NCI-H2107 treated with DMSO at 0.1 percent for 48 hours (cell line): ENCODE results near the gene RAB34.
A peak's percentile ranks its signal among the peaks of the same experiment; 100 is the strongest.

Source experiments
- DNase-seq: peaks from one replicate; lab custom pipeline; 2025; ENCODE audit not compliant: unreplicated experiment; lab: John Stamatoyannopoulos, UW

RAB34 gene, protein sequence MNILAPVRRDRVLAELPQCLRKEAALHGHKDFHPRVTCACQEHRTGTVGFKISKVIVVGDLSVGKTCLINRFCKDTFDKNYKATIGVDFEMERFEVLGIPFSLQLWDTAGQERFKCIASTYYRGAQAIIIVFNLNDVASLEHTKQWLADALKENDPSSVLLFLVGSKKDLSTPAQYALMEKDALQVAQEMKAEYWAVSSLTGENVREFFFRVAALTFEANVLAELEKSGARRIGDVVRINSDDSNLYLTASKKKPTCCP

GRCh38 chr17:28717578-28718332, at the start of gene RAB34:
Gene RAB34 (minus strand): TSS chr17:28717868. CDS start chr17:28717266, 602 bp downstream.
- no peak for DNase-seq

DNA sequence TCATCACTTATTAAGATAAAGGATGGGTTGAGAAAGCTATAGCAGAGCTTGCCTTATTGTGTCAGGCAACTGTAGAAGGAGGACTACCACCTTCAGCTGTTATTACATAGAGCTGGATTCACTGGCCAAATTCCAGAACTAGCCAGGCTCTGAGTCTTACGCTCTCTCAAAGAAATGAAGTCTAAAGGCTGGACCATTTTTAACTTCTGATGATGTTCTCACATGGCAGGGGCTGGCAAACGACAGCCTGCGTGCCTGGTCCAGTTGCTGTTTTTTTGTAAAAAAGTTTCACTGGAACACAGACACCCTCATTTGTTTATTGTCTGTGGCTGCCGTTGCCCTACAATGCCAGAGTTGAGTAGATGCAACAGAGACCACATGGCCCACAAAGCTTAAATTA, 47.4 kb upstream of the RAB34 start:
- DNase-seq: no peak

DNA sequence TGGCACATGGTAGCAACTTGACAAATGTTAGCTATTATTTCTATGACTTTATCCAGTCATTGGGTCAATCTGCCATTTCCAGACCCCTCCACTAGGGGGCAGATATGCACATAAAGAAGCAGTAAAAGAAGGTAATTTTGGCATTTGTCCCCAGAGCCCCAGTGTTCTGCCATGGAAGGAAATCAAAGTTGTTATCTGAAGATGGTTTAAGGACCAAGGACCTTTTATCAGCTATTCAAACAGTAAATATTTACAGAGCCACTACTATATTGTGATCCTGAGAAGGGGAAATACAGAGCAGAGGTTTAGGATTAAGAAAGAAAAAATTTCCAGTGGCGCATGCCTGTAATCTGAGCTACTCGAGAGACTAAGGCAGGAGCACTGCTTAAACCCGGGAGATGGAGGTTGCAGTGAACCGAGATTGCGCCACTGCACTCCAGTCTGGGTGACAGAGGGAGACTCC, 46.2 kb upstream of the RAB34 start:
- peak; percentile 63 for DNase-seq

DNA sequence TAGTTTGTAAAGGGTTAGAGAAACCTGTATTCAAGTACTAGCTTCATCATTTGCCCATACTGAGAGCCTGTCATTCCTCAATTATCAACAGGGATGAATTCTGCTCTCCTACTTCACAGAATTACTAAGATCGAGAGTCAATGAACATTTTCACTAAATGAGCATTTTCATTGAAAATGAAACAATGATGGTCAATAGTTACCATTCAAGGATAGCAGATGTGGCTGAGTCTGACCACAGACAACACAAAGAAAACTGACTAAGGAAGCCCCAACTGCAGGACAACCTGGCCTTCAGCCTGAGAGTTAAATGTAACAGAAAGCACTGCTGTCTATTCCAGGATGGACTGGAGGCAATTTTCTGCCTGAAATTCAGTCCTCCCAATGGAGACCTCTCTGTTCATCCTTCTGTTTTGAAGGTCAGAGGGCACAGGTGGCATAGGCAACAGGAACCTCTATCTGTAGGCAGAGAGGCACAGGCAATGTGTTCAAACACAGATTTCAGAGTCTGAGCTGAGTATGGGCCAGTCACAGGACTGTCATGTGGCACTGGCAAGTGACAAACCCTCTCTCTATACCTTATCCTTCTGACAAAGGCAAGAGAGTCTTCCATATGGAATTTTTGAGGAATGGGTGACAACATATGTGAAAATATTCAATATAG, 45.6 kb upstream of the RAB34 start:
- no peak for DNase-seq

- DNase-seq: no peak
Observed at GRCh38 chr17:28760601-28761562, 43.2 kb upstream of the RAB34 start.

- no peak for DNase-seq
Observed at GRCh38 chr17:28759256-28759865, 41.7 kb upstream of the RAB34 start.

DNA sequence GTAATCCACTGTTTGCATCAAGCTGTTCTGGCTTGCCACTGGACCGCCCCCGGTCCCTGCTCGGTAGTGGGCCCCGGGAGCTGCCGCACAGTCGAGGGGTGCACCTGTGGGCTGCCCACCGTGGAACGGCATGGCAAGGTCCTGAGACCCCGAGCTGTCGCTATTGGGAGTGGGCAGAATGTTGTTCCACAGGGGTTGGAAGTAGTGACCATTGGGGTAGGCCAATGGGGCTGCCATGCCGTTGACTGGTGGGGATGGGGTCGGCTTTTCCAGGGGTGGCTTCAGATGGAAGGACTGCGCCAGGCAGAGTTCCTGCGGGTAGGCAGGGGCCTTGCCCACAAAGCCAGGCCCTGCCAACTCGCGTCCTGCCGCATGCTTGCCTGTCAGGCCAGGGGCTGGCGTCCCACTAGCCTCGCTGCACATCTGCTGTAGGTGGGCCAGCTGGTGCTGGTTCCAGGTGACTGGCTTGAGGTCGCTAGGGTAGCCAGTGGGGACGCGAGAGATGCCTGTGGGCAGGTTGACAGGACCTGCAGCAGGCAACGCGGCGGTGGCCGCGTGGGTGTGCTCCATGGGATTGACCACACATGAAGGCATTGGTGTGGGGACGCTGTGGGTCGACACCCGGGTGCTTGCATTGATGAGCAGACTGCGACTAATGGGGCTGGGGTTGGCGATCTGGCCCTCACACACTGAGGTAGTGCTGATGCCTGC, 40.9 kb upstream of the RAB34 start:
- no peak for DNase-seq

GRCh38 chr17:28756049-28756804, 38.6 kb upstream of the RAB34 start:
- no peak for DNase-seq

DNA sequence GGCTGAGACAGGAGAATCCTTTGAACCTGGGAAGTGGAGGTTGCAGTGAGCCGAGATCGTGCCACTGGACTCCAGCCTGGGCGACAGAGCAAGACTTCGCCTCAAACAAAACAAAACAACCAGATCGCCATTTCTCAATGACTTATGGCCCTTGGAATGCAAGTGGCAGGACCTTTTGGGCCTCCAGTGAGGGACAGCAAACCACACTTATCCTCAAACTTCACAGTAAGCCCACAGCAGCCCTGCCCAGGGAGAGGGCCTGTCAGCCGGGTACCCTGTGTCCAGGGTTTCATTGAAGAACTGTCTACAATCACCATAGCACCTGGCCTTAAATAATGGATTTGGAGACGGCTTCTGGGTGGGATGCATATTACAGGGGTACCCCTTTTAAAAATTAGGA, 37.8 kb upstream of the RAB34 start:
- DNase-seq: no peak

DNA sequence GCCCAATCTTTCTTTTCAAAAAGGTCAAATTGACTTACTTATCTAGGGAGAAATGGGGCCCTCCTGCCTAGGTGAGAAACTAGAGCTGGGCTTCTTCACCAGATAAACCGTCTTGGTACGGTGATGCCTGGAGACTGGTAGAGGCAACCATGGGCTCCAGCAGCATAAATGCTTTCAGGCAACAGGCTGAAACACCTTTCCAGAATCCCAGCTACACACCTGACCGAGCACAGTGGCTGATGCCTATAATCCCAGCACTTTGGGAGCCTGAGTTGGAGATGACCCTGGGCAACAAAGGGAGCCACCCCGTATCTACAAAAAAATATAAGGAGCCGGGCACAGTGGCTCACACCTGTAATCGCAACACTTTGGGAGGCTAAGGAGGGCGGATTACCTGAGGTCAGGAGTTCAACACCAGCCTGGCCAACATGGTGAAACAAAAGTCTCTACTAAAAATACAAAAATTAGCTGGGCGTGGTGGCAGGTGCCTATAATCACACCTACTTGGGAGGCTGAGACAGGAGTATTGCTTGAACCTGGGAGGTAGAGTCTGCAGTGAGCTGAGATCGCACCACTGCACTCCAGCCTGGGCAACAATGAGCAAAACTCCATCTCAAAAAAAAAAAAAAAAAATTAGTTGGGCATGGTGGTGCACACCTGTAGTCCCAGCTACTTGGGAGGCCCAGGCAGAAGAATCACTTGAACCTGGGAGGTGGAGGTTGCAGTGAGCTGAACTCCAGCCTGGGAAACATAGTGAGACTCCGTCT, 34.1 kb upstream of the RAB34 start:
- DNase-seq: no peak

DNA sequence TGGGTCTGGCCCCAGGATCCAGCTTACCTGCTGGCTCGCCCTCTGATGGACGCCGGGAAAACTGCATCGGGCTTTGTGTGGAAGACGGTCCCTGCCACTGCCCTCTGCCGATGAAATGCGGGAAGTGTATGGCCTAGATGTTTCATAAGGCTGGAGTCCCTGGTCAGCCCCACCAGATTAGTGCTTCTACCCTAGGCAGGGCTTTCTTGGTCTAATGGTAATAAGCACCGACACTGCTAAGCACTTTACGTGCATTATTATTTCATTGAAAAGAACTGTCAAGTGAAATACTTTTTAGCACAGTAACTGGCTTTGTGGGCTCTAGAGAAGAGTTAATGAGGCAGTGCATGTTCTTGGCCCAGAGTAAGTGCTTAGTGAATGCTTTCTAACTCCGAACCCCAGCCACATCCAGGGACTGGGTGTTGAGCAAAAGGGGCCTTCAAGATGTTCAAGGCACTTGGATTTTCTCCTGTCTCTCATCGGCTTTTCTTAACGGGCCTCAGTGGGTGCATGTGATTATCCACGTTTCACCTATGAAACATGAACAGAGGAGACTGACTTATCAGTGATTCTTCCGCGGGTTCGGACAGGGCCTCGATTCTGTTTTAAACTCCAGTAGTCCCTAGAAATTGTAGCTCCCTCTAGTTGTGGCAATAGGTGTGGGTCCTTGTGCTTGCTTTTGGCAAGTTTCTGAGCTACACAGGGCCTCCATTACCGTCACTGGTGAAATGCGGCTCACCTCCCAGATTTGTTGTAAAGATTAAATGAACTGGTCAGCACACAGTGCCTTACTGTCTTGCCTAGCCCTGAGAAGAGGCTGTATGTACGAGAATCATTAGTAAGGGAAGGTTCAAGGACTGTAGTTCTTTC, 32.7 kb upstream of the RAB34 start:
- peak; percentile 86 for DNase-seq

GRCh38 chr17:28749516-28750177, 32.0 kb upstream of the RAB34 start:
- DNase-seq: no peak

GRCh38 chr17:28748852-28749515, 31.3 kb upstream of the RAB34 start:
- DNase-seq: no peak

GRCh38 chr17:28747801-28748750, 30.4 kb upstream of the RAB34 start:
- no peak for DNase-seq

DNA sequence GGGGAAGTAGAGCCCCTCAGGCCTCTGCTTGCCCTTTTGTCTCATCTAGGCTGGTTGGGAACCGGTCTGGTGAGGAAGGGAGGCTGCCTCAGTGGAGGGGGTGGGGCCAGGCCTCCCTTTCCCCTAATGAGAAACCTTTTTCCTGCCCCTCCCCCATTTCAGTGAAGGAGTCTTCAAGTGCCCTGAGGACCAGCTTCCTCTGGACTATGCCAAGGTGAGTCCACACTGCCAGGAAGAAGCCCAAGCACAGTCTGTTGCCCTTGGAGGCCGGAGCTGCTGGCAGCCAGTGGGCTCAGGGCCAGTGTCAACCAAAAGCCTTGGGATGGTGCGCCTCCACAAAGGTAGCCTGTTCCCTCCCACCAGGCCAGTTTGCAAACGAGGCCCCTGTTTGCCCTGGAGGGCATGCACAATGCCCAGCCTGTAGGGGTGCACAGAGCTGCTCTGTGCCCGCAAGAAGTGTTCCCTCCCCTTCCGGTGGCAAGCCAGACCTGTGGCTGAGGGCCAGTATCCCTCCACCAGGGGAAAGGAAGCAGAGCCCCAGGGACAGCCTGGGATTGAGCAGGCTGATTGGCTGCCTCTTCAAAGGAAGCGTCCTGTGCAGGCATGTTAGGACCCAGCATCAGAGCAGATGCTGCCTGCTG, 29.5 kb upstream of the RAB34 start:
- DNase-seq: no peak
